K562 (cell line): ENCODE data around the gene RARA. TPM values are rescaled to one million over a fixed set of nuclear protein-coding genes. Genes with fewer than 3 reads are reported as not detected.

Experiments
- CBFA2T3 ChIP-seq: fragments of 450-650 bp; IDR thresholded peaks from 2 replicates; pipeline ENCODE4 v1.6.1; 2017
- CBFB ChIP-seq: sonication (generic); formaldehyde crosslinking; IDR thresholded peaks from 2 replicates; pipeline ENCODE4 v1.4.0; 2020; ENCODE audit warnings: mild to moderate bottlenecking, missing genetic modification reagents
- MLX ChIP-seq, 2 experiments: fragments of 450-650 bp in 1 of 2; sonication (generic) in 1 of 2; formaldehyde crosslinking; conservative IDR thresholded peaks; 2 replicates each; pipeline versions ENCODE4 v1.4.0 to v1.8.1; 2020 to 2022; ENCODE audit warnings: mild to moderate bottlenecking in 1 of 2, missing genetic modification reagents in 1 of 2
- ZBTB49 ChIP-seq: sonication (generic); formaldehyde crosslinking; IDR thresholded peaks from 2 replicates; pipeline ENCODE4 v1.8.0; 2022; ENCODE audit warnings: missing genetic modification reagents, mild to moderate bottlenecking, borderline replicate concordance
- polyA plus RNA-seq, 8 experiments: library from polyadenylated mRNA; depleted of rRNA in 4 of 8; stranded (reverse) in 5 of 8; unstranded in 3 of 8; fragments of >200 nt; fragmentation: Nextera tagmentation in 2 of 8; fragmentation: Illumina TruSeq in 1 of 8; extraction: Ambion mirVana in 2 of 8; extraction: Trizol in 1 of 8; gene quantifications; 2 replicates each; pipeline versions ENCODE4 v1.2.1 to v1.2.3, GENCODE V29; 2011 to 2014; ENCODE audit warnings: inconsistent platforms in 1 of 8, missing spikeins in 1 of 8
- total RNA-seq, 7 experiments: library from RNA; depleted of rRNA in 6 of 7; stranded (reverse); fragments of >200 nt in 6 of 7; fragmentation: Illumina TruSeq in 2 of 7; extraction: Trizol in 2 of 7; gene quantifications; 2 replicates each; pipeline versions ENCODE4 v1.2.1 to v1.2.3, GENCODE V29; 2011 to 2021; ENCODE audit warnings: low replicate concordance in 1 of 7

RARA gene
- total and polyA plus RNA-seq, 9 of the 15 experiments (the other 6 are each of a cell fraction or from before 2014, with no cell fraction given) = 0.10 to 28.0 (median 7.9) TPM

DNA sequence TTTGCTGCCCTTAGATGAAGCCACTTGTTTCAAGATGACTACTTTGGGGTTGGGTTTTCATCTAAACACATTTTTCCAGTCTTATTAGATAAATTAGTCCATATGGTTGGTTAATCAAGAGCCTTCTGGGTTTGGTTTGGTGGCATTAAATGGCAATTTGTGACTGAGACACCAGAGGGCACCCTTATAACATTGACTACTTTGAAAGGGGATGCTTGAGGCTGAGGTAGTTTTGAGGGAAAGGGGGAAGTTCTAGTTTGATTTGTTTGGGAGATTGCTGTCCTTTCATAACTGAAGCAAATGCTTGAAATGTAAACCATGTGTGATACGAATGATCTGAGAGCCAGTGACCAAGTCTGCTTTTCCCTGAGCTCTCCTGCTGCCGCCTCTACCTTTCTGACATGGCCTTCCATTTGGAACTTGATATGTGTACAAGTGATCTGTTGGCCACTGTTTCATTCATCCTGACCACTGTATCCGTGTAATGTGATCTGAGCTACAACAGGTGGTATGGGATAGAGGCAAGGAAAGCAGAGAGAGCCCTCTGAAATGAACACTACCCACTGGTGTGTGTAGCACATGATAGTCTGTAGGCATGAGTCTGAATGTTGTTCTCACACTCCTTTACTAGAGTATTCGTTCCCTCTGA, 5.8 kb upstream of the RARA start (continued):
- no peak for TF ChIP-seq CBFA2T3
- TF ChIP-seq MLX (CRISPR knock-in tag; conservative IDR thresholded peaks at IDR 0.05) = no peak
- TF ChIP-seq ZBTB49 (CRISPR knock-in tag) = no peak
- TF ChIP-seq CBFB (CRISPR knock-in tag) = no peak
